CD8-positive, alpha-beta memory T cell (primary cell): ENCODE results near the gene MCF2L2. TPM values are rescaled to one million over a fixed set of nuclear protein-coding genes. Genes with fewer than 3 reads are reported as not detected.
A peak's percentile ranks its signal among the peaks of the same experiment; 100 is the strongest.

Source experiments
- CTCF ChIA-PET: fragments of 350-600 bp; sonication (Branson Sonifier 250); formaldehyde crosslinking; loops from one replicate; lab custom pipeline; 2021; ENCODE audit warnings: antibody characterized with exemption; lab: Charles Lee
- POLR2A ChIA-PET: fragments of 350-600 bp; sonication (Branson Sonifier 250); formaldehyde crosslinking; loops from one replicate; lab custom pipeline; 2021; ENCODE audit warnings: antibody characterized with exemption; lab: Charles Lee
- DNase-seq, 5 donors: peaks; one replicate each; pipeline versions ENCODE4 v3.0.0 to v3.0.0-alpha.2; 2020 to 2022; ENCODE audit warnings: mixed read lengths in 1 of 5
- H3K27ac ChIP-seq: one replicate; pipeline ENCODE4 v1.7.0; 2013; ENCODE audit warnings: low read depth, mild to moderate bottlenecking, low read length, moderate library complexity
- H3K27me3 ChIP-seq: 2 replicates; pipeline ENCODE4 v1.7.0; 2013; ENCODE audit warnings: low read length, mild to moderate bottlenecking; ENCODE audit not compliant: insufficient read depth, poor library complexity, severe bottlenecking
- H3K36me3 ChIP-seq: 2 replicates; pipeline ENCODE4 v1.7.0; 2013; ENCODE audit warnings: mild to moderate bottlenecking, low read length, moderate library complexity; ENCODE audit not compliant: insufficient read depth
- H3K4me1 ChIP-seq: 2 replicates; pipeline ENCODE4 v1.7.0; 2013; ENCODE audit warnings: mild to moderate bottlenecking, low read length, moderate library complexity; ENCODE audit not compliant: insufficient read depth
- H3K4me3 ChIP-seq: 2 replicates; pipeline ENCODE4 v1.7.0; 2013; ENCODE audit warnings: mild to moderate bottlenecking, low read length
- H3K9me3 ChIP-seq: 2 replicates; pipeline ENCODE4 v1.7.0; 2013; ENCODE audit warnings: mild to moderate bottlenecking, low read length
- H3K27ac Mint-ChIP-seq, 8 donors: one replicate each; pipeline ENCODE4 v1.8.0; 2020 to 2021; ENCODE audit warnings: mixed read lengths in 8 of 8, mild to moderate bottlenecking in 6 of 8, inconsistent platforms in 3 of 8, moderate library complexity in 3 of 8
- H3K27me3 Mint-ChIP-seq, 2 donors: one replicate each; pipeline ENCODE4 v1.8.0; 2020 to 2021; ENCODE audit warnings: mixed read lengths in 2 of 2, mild to moderate bottlenecking in 1 of 2, moderate library complexity in 1 of 2
- H3K36me3 Mint-ChIP-seq, 3 donors: one replicate each; pipeline ENCODE4 v1.8.0; 2020 to 2021; ENCODE audit warnings: mixed read lengths in 3 of 3, inconsistent platforms in 1 of 3, mild to moderate bottlenecking in 1 of 3
- H3K4me1 Mint-ChIP-seq, 3 donors: one replicate each; pipeline ENCODE4 v1.8.0; 2020 to 2021; ENCODE audit warnings: mixed read lengths in 3 of 3, inconsistent platforms in 1 of 3, mild to moderate bottlenecking in 1 of 3
- H3K4me3 Mint-ChIP-seq, 7 donors: one replicate each; pipeline ENCODE4 v1.8.0; 2020 to 2021; ENCODE audit warnings: mixed read lengths in 7 of 7, mild to moderate bottlenecking in 6 of 7, moderate library complexity in 4 of 7, inconsistent platforms in 2 of 7
- H3K9me3 Mint-ChIP-seq, 5 donors: one replicate each; pipeline ENCODE4 v1.8.0; 2020 to 2022; ENCODE audit warnings: mixed read lengths in 5 of 5, mild to moderate bottlenecking in 3 of 5, moderate library complexity in 2 of 5, inconsistent platforms in 1 of 5
- polyA plus RNA-seq: library from polyadenylated mRNA; unstranded; fragments of 300-500 nt; fragmentation: Illumina TruSeq; gene quantifications from one replicate; pipeline ENCODE4 v1.2.3, GENCODE V29; 2021
- total RNA-seq, 2 experiments: library from RNA; stranded (reverse); gene quantifications; one replicate each; pipeline ENCODE4 v1.2.3, GENCODE V29; 2021

Gene MCF2L2
- total and polyA plus RNA-seq, 3 experiments from 2014 or later, result 0.78 to 3.5 (median 2.8) TPM

- H3K4me1 ChIP-seq, result no peaks in the 10 kb centered on the region
- POLR2A ChIA-PET, result no interaction called here
- no peaks in the 10 kb centered on the region for H3K4me1 Mint-ChIP-seq
Measured at GRCh38 chr3:183132409-183132808, 296.0 kb downstream of the MCF2L2 start.

GRCh38 chr3:183131735-183132134, 296.7 kb downstream of the MCF2L2 start:
- no peaks in the 10 kb centered on the region for H3K4me1 ChIP-seq
- Mint-ChIP-seq H3K36me3 (peaks cover 4 to 16% (median 11%) of the 10 kb centered on the region in 3 donors), H3K9me3 (peaks cover 0 to 13% (median 8%) of the 10 kb centered on the region in 5 donors), H3K27me3 (peaks cover 0 to 14% of the 10 kb centered on the region in 2 donors), H3K27ac (peak overlapping the region in 1 of 8 donors; percentile 68), H3K4me1 (no peaks in the 10 kb centered on the region), H3K4me3 (no peak overlapping the region)
- H3K4me3 ChIP-seq, result no peak overlapping the region
- H3K36me3 ChIP-seq, result no peaks in the 10 kb centered on the region
- H3K27me3 ChIP-seq, result no peaks in the 10 kb centered on the region
- H3K27ac ChIP-seq, result no peak overlapping the region
- CTCF ChIA-PET, result no interaction called here
- POLR2A ChIA-PET, result no interaction called here
- DNase-seq, result no peak
- H3K9me3 ChIP-seq, result no peaks in the 10 kb centered on the region

More at GRCh38 chr3:183132409-183132808, 296.0 kb downstream of the MCF2L2 start:
- no peak overlapping the region for H3K4me3 Mint-ChIP-seq
- CTCF ChIA-PET, result interaction anchor here (1.0 kb wide), 1 partner anchor 10 kb away, joined by 3 read pairs; no protein-coding TSS in a partner anchor
- no peak overlapping the region for H3K27ac Mint-ChIP-seq
- no peak for DNase-seq
- Histone ChIP-seq H3K27ac (no peak overlapping the region), H3K9me3 (no peaks in the 10 kb centered on the region), H3K36me3 (no peaks in the 10 kb centered on the region), H3K27me3 (no peaks in the 10 kb centered on the region), H3K4me3 (no peak overlapping the region)
- H3K9me3 Mint-ChIP-seq, result peaks cover 0 to 13% (median 8%) of the 10 kb centered on the region in 5 donors
- H3K36me3 Mint-ChIP-seq, result peaks cover 4 to 16% (median 11%) of the 10 kb centered on the region in 3 donors
- H3K27me3 Mint-ChIP-seq, result peaks cover 0 to 16% of the 10 kb centered on the region in 2 donors

GRCh38 chr3:183131186-183131725, 297.2 kb downstream of the MCF2L2 start:
- no peaks in the 10 kb centered on the region for H3K4me1 ChIP-seq
- peaks cover 0 to 14% of the 10 kb centered on the region in 2 donors for H3K27me3 Mint-ChIP-seq
- no peak for DNase-seq
- H3K27me3 ChIP-seq, result no peaks in the 10 kb centered on the region
- peaks cover 0 to 13% (median 8%) of the 10 kb centered on the region in 5 donors for H3K9me3 Mint-ChIP-seq
- CTCF ChIA-PET, result no interaction called here
- no peaks in the 10 kb centered on the region for H3K4me1 Mint-ChIP-seq
- POLR2A ChIA-PET, result no interaction called here
- H3K36me3 Mint-ChIP-seq, result peaks cover 4 to 16% (median 11%) of the 10 kb centered on the region in 3 donors
- no peaks in the 10 kb centered on the region for H3K36me3 ChIP-seq
- H3K9me3 ChIP-seq, result no peaks in the 10 kb centered on the region
- no peak overlapping the region for H3K4me3 Mint-ChIP-seq
- no peak overlapping the region for H3K4me3 ChIP-seq
- no peak overlapping the region for H3K27ac Mint-ChIP-seq
- no peak overlapping the region for H3K27ac ChIP-seq

GRCh38 chr3:183129243-183129642, 299.2 kb downstream of the MCF2L2 start:
- H3K9me3 Mint-ChIP-seq, result peaks cover 0 to 13% (median 8%) of the 10 kb centered on the region in 5 donors
- H3K27ac Mint-ChIP-seq, result no peak overlapping the region
- peaks cover 0 to 4% of the 10 kb centered on the region in 2 donors for H3K27me3 Mint-ChIP-seq
- Histone ChIP-seq H3K4me3 (no peak overlapping the region), H3K27me3 (no peaks in the 10 kb centered on the region), H3K36me3 (no peaks in the 10 kb centered on the region), H3K4me1 (no peaks in the 10 kb centered on the region), H3K27ac (no peak overlapping the region), H3K9me3 (no peaks in the 10 kb centered on the region)
- POLR2A ChIA-PET, result no interaction called here
- no peaks in the 10 kb centered on the region for H3K4me1 Mint-ChIP-seq
- CTCF ChIA-PET, result no interaction called here
- peaks cover 2 to 16% (median 4%) of the 10 kb centered on the region in 3 donors for H3K36me3 Mint-ChIP-seq
- no peak for DNase-seq
- no peak overlapping the region for H3K4me3 Mint-ChIP-seq

GRCh38 chr3:183128709-183129108, 299.7 kb downstream of the MCF2L2 start:
- Histone ChIP-seq H3K4me1 (no peaks in the 10 kb centered on the region), H3K9me3 (no peaks in the 10 kb centered on the region), H3K27me3 (no peaks in the 10 kb centered on the region), H3K27ac (no peak overlapping the region), H3K4me3 (no peak overlapping the region), H3K36me3 (no peaks in the 10 kb centered on the region)
- Mint-ChIP-seq H3K27ac (no peak overlapping the region), H3K9me3 (peaks cover 0 to 13% (median 8%) of the 10 kb centered on the region in 5 donors), H3K4me3 (no peak overlapping the region), H3K36me3 (peaks cover 2 to 16% (median 3%) of the 10 kb centered on the region in 3 donors), H3K4me1 (no peaks in the 10 kb centered on the region), H3K27me3 (peaks cover 0 to 5% of the 10 kb centered on the region in 2 donors)
- POLR2A ChIA-PET, result no interaction called here
- CTCF ChIA-PET, result no interaction called here
- DNase-seq, result no peak

Other genes starting within 250 kb of the MCF2L2 start
- gene B3GNT5, start 175.4 kb downstream of the MCF2L2 start, total RNA-seq, result 10 to 100 TPM in 1 of 2 experiments, 1 to 10 TPM in 1; 10.0 TPM
- gene B3GNT5, start 175.4 kb downstream of the MCF2L2 start, polyA plus RNA-seq, result not detected
- 10 to 100 TPM; 31.0 to 31.3 TPM for gene KLHL6, start 127.1 kb upstream of the MCF2L2 start, total RNA-seq
- 9.1 TPM for gene KLHL6, start 127.1 kb upstream of the MCF2L2 start, polyA plus RNA-seq
- gene KLHL24, start 207.0 kb upstream of the MCF2L2 start, total RNA-seq, result 10 to 100 TPM; 13.4 to 16.9 TPM
- gene KLHL24, start 207.0 kb upstream of the MCF2L2 start, polyA plus RNA-seq, result 44.9 TPM